DND-41 (cell line): ENCODE data around the gene RGS6.

Source experiments
- EZH2 ChIP-seq: IDR thresholded peaks from 3 replicates; pipeline ENCODE4 v1.6.1; 2012; ENCODE audit warnings: borderline replicate concordance, low read depth, mild to moderate bottlenecking, moderate library complexity, low read length, inconsistent platforms; ENCODE audit not compliant: severe bottlenecking
- TF ChIP-seq, protein P1 (sequence below): IDR thresholded peaks from 2 replicates; pipeline ENCODE4 v1.5.1; 2012; ENCODE audit warnings: borderline replicate concordance, low read length, moderate library complexity, mild to moderate bottlenecking; ENCODE audit not compliant: poor library complexity, severe bottlenecking; ENCODE audit errors: extremely low read depth

DNA sequence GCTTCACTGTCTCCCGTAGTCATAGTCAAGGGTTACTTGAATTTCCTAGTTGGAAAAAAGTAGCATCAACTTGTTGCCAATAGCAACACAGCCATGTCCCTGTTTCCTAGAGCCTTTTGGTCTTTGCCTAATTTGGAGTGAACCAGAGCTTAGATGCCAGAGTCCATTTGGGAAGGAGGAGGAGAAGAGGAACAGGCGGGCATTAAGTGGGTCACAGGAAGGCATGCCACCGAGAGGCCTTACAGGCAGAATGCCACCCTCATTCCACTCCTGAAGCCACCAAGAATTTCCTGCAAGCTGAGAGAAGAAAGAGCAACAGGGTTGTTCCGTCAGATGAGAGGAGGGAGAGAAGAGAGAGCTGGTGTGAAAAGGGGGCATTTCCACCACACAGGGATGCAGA lies 622.2 kb downstream of the RGS6 start:
- TF ChIP-seq, protein P1, sequence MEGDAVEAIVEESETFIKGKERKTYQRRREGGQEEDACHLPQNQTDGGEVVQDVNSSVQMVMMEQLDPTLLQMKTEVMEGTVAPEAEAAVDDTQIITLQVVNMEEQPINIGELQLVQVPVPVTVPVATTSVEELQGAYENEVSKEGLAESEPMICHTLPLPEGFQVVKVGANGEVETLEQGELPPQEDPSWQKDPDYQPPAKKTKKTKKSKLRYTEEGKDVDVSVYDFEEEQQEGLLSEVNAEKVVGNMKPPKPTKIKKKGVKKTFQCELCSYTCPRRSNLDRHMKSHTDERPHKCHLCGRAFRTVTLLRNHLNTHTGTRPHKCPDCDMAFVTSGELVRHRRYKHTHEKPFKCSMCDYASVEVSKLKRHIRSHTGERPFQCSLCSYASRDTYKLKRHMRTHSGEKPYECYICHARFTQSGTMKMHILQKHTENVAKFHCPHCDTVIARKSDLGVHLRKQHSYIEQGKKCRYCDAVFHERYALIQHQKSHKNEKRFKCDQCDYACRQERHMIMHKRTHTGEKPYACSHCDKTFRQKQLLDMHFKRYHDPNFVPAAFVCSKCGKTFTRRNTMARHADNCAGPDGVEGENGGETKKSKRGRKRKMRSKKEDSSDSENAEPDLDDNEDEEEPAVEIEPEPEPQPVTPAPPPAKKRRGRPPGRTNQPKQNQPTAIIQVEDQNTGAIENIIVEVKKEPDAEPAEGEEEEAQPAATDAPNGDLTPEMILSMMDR, result no peak
- TF ChIP-seq EZH2, result no peak
